Measurements from ENCODE around the gene TSR3.

The TSR3 gene

GRCh38 chr16:1351215-1351581 lies 480 bp downstream of the TSR3 start:
- no peak for DNase-seq (ENCODE audit: low spot score)

GRCh38 chr16:1350691-1351090 lies 987 bp downstream of the TSR3 start:
- DNase-seq (ENCODE audit: low spot score) = no peak

- no peak for DNase-seq (ENCODE audit: low spot score)
These were observed 1.7 kb downstream of the TSR3 start for GRCh38 chr16:1349951-1350350.

- no peak for DNase-seq (ENCODE audit: low spot score)
These were observed 2.3 kb downstream of the TSR3 start for GRCh38 chr16:1349351-1349750.

- no peak for DNase-seq (ENCODE audit: low spot score)
These were observed 2.8 kb downstream of the TSR3 start for GRCh38 chr16:1348926-1349325.

- DNase-seq (ENCODE audit: low spot score) = no peak
These were observed 3.2 kb downstream of the TSR3 start for GRCh38 chr16:1348441-1348840.

GRCh38 chr16:1347962-1348361 lies 3.7 kb downstream of the TSR3 start:
- no peak for DNase-seq (ENCODE audit: low spot score)

- no peak for DNase-seq (ENCODE audit: low spot score)
These were observed 4.3 kb downstream of the TSR3 start for GRCh38 chr16:1347286-1347855.

- DNase-seq (ENCODE audit: low spot score) = no peak
These were observed 5.0 kb downstream of the TSR3 start for GRCh38 chr16:1346422-1347285.

- DNase-seq (ENCODE audit: low spot score) = no peak
These were observed 5.8 kb downstream of the TSR3 start for GRCh38 chr16:1345651-1346421.

- no peak for DNase-seq (ENCODE audit: low spot score)
These were observed 6.6 kb downstream of the TSR3 start for GRCh38 chr16:1345087-1345486.

- DNase-seq (ENCODE audit: low spot score) = no peak
These were observed 7.2 kb downstream of the TSR3 start for GRCh38 chr16:1344499-1344898.

- DNase-seq (ENCODE audit: low spot score) = no peak
These were observed 8.0 kb downstream of the TSR3 start for GRCh38 chr16:1343428-1344242.

GRCh38 chr16:1342526-1343427 lies 8.9 kb downstream of the TSR3 start:
- peak; percentile 100 for DNase-seq (ENCODE audit: low spot score)

- no peak for DNase-seq (ENCODE audit: low spot score)
These were observed 9.9 kb downstream of the TSR3 start for GRCh38 chr16:1341495-1342420.

GRCh38 chr16:1340730-1341494 lies 10.8 kb downstream of the TSR3 start:
- DNase-seq (ENCODE audit: low spot score) = no peak

- no peak for DNase-seq (ENCODE audit: low spot score)
These were observed 12.6 kb downstream of the TSR3 start for GRCh38 chr16:1338855-1339675.

- no peak for DNase-seq (ENCODE audit: low spot score)
These were observed 13.5 kb downstream of the TSR3 start for GRCh38 chr16:1338119-1338730.
